ENCODE measurements around the gene CTBP1.

Gene CTBP1

GRCh38 chr4:1192493-1193205 lies 56.3 kb downstream of the CTBP1 start:
- no peak for TF ChIP-seq GABPA (IDR thresholded peaks at IDR 0.05; ENCODE audit: low read depth)
- no peak for TF ChIP-seq REST (IDR thresholded peaks at IDR 0.05; ENCODE audit: insufficient replicate concordance, low read depth)
- TF ChIP-seq POLR2AphosphoS5 (IDR thresholded peaks at IDR 0.05; ENCODE audit: low read depth), result no peak
- TF ChIP-seq SPI1 (IDR thresholded peaks at IDR 0.05; ENCODE audit: borderline replicate concordance, low read depth), result no peak
- no peak for TF ChIP-seq CTCF (IDR thresholded peaks at IDR 0.05; ENCODE audit: insufficient read depth, low read length)
- Histone ChIP-seq H3K4me3 (replicated peaks; ENCODE audit: insufficient read depth, low read length) (no peak overlapping the region), H3K27ac (replicated peaks) (no peak overlapping the region), H3K27me3 (ENCODE audit: insufficient read depth, poor library complexity, severe bottlenecking) (no peaks in the 10 kb centered on the region)
- DNase-seq (ENCODE audit: low read depth in 1 of 2, low spot score in 1 of 2), result no peak

GRCh38 chr4:1192091-1192492 lies 56.8 kb downstream of the CTBP1 start:
- no peak overlapping the region for H3K27ac ChIP-seq (replicated peaks)

More at GRCh38 chr4:1192091-1192492, 56.8 kb downstream of the CTBP1 start:
- no peaks in the 10 kb centered on the region for H3K27me3 ChIP-seq (ENCODE audit: insufficient read depth, poor library complexity, severe bottlenecking)
- DNase-seq (ENCODE audit: low read depth in 1 of 2, low spot score in 1 of 2), result no peak
- TF ChIP-seq SPI1 (IDR thresholded peaks at IDR 0.05; ENCODE audit: borderline replicate concordance, low read depth) (no peak), REST (IDR thresholded peaks at IDR 0.05; ENCODE audit: insufficient replicate concordance, low read depth) (no peak), POLR2AphosphoS5 (IDR thresholded peaks at IDR 0.05; ENCODE audit: low read depth) (no peak), CTCF (IDR thresholded peaks at IDR 0.05; ENCODE audit: insufficient read depth, low read length) (no peak), GABPA (IDR thresholded peaks at IDR 0.05; ENCODE audit: low read depth) (no peak)
- no peak overlapping the region for H3K4me3 ChIP-seq (replicated peaks; ENCODE audit: insufficient read depth, low read length)
